Vagina (tissue), 2 donors: Measurements from ENCODE around the gene GSTT2B.

ENCODE experiments used
- POLR2A ChIP-seq, 2 donors: fragments of 450-650 bp; IDR thresholded peaks; one replicate each; pipeline ENCODE4 v1.6.1; 2017; ENCODE audit warnings: antibody characterized with exemption in 2 of 2, mild to moderate bottlenecking in 2 of 2, moderate library complexity in 2 of 2
- TF ChIP-seq, protein P1 (sequence below), 3 experiments: fragments of 450-650 bp in 2 of 3; fragments of 200-600 bp in 1 of 3; sonication (generic) in 1 of 3; IDR thresholded peaks; one replicate each; pipeline ENCODE4 v1.5.1; 2017 to 2019; ENCODE audit warnings: antibody characterized with exemption in 3 of 3, mild to moderate bottlenecking in 2 of 3, moderate library complexity in 2 of 3

DNA sequence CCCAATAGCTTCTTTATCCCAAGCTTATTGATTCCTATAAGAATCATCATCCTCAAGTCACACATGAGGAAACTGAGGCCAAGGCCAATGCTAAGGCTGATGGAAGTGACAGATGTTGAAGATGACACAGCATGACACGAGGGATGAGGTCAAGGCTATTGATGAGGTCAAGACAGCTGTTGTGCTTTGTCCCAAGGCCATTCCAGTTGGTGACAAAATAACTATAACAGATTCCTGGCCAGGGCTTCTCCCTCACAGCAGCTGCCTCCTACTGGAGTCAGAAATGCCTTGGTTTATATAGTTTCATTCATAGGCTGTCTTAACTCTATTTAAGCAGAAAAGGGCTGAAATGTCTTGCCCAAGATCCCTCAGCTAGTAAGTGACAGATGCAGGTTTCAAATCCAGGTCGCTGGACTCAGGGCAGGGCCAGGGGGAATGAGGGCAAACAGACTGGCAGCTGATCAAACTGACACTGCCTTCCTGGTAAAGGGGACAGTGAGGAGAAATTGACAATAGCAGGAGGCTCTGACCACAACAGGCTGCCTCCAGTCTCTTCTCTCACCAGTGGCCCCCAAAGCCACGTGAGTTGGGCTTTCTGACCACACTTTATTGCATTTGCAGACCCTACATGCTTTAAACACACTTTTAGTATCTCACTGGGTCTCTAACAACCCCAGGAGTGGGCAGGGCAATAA is 50.4 kb downstream of the GSTT2B start:
- TF ChIP-seq, protein P1, sequence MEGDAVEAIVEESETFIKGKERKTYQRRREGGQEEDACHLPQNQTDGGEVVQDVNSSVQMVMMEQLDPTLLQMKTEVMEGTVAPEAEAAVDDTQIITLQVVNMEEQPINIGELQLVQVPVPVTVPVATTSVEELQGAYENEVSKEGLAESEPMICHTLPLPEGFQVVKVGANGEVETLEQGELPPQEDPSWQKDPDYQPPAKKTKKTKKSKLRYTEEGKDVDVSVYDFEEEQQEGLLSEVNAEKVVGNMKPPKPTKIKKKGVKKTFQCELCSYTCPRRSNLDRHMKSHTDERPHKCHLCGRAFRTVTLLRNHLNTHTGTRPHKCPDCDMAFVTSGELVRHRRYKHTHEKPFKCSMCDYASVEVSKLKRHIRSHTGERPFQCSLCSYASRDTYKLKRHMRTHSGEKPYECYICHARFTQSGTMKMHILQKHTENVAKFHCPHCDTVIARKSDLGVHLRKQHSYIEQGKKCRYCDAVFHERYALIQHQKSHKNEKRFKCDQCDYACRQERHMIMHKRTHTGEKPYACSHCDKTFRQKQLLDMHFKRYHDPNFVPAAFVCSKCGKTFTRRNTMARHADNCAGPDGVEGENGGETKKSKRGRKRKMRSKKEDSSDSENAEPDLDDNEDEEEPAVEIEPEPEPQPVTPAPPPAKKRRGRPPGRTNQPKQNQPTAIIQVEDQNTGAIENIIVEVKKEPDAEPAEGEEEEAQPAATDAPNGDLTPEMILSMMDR (IDR thresholded peaks at IDR 0.05): no peak
- no peak for TF ChIP-seq POLR2A (IDR thresholded peaks at IDR 0.05)
